ENCODE results near the gene SHF.

The SHF gene

DNA sequence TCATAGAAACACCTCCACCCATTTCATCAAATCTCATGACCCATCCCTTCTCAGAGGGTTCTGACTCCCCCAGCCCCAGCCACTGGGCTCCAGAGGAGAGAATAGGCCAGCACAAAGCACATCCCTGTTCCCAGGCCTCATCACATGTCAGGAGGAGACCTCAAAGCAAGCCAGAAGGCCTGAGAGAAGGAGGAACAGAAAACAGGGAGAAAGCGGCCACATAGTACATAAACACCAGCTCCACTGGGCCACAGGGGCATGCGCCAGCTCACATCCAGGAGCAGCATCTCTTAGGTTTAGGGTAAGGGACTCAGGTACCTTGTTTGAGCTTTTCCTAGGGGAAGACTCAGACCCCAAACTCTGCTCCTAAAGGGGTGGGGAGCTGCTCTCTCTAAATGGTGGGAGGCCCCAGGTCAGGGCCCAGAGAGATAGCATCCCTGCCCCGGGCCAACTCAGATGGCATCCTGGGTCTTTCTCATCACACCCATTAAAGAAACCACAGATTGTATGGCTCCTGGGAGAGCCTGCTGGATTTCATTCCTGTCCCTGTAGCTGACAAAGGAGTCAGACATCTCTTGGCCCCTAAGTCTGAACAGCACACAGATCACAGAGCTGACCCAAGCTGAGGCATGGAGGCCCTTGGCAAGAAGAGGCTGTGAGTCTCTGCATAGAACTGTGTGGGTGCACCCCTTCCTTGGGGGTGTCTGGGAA is 2.5 kb downstream of the SHF start:
- H3K9me3 Mint-ChIP-seq, result no peaks in the 10 kb centered on the region

DNA sequence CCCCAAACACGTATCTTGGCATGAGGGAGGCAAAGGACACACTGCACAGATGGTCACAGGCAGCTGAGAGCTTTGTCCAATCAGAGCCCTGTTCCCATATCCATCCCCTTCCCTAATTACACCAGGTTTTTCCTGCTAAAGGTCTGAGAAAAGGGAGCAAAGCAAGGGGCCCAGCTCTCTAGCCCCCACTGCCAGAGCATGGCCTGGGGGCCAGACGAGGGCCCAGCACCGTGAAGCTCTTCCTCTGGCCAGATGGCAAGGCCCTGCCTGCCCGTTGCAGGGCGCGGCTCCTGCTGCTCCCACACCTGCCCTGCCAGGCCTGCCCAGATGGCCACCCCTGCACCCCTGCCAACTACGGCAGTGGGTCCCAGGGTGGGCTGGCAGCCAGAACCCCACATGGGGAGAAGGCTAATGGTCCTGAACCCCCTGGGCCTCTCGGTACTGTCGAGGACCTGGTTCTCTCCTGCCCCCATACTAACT is 3.2 kb downstream of the SHF start:
- no peak overlapping the region for H3K27ac Mint-ChIP-seq
- no peak for DNase-seq (ENCODE audit: low spot score)
- H3K9me3 Mint-ChIP-seq, result no peaks in the 10 kb centered on the region
- peaks cover 8% of the 10 kb centered on the region for H3K27me3 Mint-ChIP-seq (ENCODE audit: low read depth)
- H3K4me1 Mint-ChIP-seq (ENCODE audit: low read depth), result peaks cover 18% of the 10 kb centered on the region
- H3K36me3 Mint-ChIP-seq (ENCODE audit: low read depth), result no peaks in the 10 kb centered on the region
- no peak overlapping the region for H3K4me3 Mint-ChIP-seq

More for the DNA sequence above, 2.5 kb downstream of the SHF start:
- no peak overlapping the region for H3K4me3 Mint-ChIP-seq
- no peak for DNase-seq (ENCODE audit: low spot score)
- H3K27me3 Mint-ChIP-seq (ENCODE audit: low read depth), result peaks cover 10% of the 10 kb centered on the region
- H3K27ac Mint-ChIP-seq, result no peak overlapping the region
- H3K4me1 Mint-ChIP-seq (ENCODE audit: low read depth), result peaks cover 14% of the 10 kb centered on the region
- H3K36me3 Mint-ChIP-seq (ENCODE audit: low read depth), result no peaks in the 10 kb centered on the region

DNA sequence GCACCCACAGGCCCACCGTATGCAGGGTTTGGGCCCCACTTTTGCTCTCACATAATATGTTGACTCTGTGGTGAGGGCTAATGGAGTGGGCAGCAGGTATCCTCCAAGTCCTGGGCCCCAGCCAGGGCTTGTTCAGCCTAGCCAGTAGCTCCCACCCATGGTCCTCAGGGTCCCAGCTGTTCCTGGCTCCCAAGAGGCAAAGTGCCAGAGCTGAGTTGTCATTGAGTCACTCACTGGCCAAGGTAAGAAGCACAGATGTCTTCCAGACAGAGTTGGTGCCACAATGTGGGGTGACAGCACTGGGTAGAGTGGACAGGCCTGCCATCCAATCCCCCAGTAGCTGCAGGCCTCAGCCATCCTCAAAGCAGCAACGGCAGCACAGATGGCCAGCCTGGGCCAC is 4.3 kb downstream of the SHF start:
- no peak overlapping the region for H3K4me3 Mint-ChIP-seq
- H3K27ac Mint-ChIP-seq, result no peak overlapping the region
- no peaks in the 10 kb centered on the region for H3K36me3 Mint-ChIP-seq (ENCODE audit: low read depth)
- no peaks in the 10 kb centered on the region for H3K9me3 Mint-ChIP-seq
- H3K4me1 Mint-ChIP-seq (ENCODE audit: low read depth), result peaks cover 17% of the 10 kb centered on the region
- H3K27me3 Mint-ChIP-seq (ENCODE audit: low read depth), result peaks cover 7% of the 10 kb centered on the region
- DNase-seq (ENCODE audit: low spot score), result no peak

DNA sequence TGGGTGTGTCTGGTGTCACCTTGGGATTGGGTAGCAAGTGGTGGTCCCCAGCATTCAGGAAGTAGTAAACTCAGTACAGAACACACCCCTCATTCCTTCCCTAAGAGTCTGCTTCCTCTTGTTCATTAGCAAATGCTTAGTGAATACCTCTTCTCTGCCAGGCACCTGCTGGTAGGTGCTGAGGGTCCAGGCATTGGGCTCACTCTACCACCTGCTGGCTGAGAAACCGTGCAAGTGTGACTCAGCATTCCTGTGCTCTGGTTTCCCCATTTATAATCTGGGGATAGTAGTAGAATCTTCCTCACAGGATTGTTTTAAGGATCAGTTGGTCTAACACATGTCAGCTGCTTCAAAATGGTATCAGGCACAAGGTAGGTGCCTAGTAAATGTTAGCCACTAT is 4.8 kb downstream of the SHF start:
- no peak for DNase-seq (ENCODE audit: low spot score)
- Mint-ChIP-seq H3K4me3 (no peak overlapping the region), H3K27me3 (ENCODE audit: low read depth) (peaks cover 4% of the 10 kb centered on the region), H3K4me1 (ENCODE audit: low read depth) (peaks cover 14% of the 10 kb centered on the region), H3K27ac (no peak overlapping the region), H3K9me3 (no peaks in the 10 kb centered on the region), H3K36me3 (ENCODE audit: low read depth) (no peaks in the 10 kb centered on the region)

DNA sequence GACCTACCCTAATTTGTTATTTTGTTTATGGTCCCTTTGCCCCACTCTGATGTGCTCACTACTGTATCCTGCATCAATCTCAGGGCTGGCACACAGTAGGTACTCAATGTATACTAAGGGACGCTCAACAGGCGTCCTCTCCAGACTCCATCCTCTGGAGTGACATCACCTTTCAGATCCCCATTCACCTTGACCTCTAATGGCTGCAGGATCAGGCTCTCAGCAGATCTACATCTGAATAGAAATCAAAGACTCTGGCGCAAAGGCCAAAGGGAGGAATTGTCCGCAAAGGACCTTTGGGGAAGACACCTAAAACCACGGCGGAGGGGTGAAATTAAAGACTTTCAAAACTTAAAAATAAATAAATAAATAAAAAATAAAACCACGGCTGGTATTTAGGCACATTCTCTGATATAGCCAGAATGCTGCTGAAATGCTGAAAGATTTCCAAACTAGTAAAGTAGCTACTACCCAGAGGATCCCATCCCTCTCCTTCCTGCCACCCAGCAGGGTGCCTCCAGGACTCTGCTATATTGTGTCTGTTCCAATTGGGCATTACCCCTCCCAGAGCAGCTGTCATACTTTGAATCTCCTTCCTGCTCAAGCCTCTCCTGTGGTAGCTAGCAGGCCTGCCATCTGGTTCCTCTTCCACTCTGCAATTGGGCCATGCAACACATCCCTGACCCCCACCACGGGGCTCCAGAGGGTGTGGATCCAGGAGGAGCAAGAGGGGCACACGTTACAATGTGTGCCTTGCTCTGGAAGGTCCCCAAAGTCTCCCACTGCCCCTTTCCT is 6.1 kb downstream of the SHF start:
- no peak overlapping the region for H3K4me3 Mint-ChIP-seq
- H3K27me3 Mint-ChIP-seq (ENCODE audit: low read depth), result peaks cover under 1% of the 10 kb centered on the region
- H3K36me3 Mint-ChIP-seq (ENCODE audit: low read depth), result no peaks in the 10 kb centered on the region
- H3K27ac Mint-ChIP-seq, result no peak overlapping the region
- H3K9me3 Mint-ChIP-seq, result no peaks in the 10 kb centered on the region
- DNase-seq (ENCODE audit: low spot score), result no peak
- peaks cover 11% of the 10 kb centered on the region for H3K4me1 Mint-ChIP-seq (ENCODE audit: low read depth)

DNA sequence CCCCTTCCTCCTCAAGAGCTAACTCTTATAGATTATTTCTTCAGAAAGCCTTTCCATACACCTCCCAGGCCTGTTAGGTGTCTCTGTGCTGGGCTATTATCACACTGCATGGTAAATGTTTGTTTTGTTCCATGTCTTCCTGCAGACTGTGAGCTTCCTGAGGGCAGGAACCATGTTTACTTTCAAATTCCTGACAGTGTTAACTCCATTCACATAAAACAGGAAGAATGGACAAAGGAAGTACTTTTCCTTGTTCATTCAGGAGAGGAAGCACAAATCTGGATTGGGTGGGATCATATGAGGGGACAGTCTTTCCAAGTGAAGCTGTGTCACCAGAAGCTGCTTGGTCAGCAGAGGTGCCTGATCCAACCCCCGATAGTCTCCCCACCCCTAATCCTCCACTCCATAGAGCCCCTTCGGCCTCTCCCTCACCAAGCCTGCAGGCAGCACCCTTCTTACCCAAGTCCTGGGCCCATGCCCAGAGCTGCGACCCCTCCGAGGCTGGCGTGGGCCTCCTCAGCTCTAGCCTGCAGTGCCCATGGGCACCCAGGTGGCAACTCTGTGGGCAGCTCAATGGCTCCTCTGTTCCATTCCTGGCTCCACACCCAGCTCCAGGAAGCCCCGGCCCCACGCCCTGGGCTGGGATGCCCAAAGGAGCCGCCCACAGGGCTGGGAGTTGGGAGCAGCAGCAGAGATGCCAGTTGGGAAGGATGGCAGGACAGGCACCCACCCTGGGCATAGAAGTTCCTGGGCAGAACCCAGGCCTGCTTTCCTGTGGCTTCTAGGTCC is 6.9 kb downstream of the SHF start:
- H3K4me1 Mint-ChIP-seq (ENCODE audit: low read depth), result peaks cover 11% of the 10 kb centered on the region
- H3K9me3 Mint-ChIP-seq, result no peaks in the 10 kb centered on the region
- H3K36me3 Mint-ChIP-seq (ENCODE audit: low read depth), result no peaks in the 10 kb centered on the region
- H3K4me3 Mint-ChIP-seq, result no peak overlapping the region
- no peaks in the 10 kb centered on the region for H3K27me3 Mint-ChIP-seq (ENCODE audit: low read depth)
- no peak overlapping the region for H3K27ac Mint-ChIP-seq
- no peak for DNase-seq (ENCODE audit: low spot score)

DNA sequence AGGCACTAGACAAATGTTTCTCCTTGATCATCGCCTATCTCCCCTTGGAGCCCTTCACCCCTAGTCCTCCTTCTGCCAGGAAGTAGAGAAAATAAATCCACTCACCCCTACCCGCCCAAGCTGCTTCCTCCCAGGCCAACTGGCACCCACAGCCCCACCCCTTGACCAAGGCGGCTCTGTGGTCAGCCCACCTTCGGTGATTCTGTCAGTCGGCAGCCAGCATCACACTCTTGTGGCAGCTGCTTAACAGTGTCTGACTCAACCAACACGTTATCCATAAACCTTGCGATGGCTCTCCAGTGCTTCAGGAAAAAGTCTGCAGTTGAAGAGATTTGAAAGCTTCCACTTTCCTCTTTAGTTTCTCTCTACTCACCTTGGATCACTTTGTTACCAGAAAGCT is 7.6 kb downstream of the SHF start:
- Mint-ChIP-seq H3K36me3 (ENCODE audit: low read depth) (no peaks in the 10 kb centered on the region), H3K4me1 (ENCODE audit: low read depth) (peaks cover 11% of the 10 kb centered on the region), H3K27ac (peak overlapping the region; percentile 39), H3K9me3 (no peaks in the 10 kb centered on the region), H3K4me3 (no peak overlapping the region), H3K27me3 (ENCODE audit: low read depth) (no peaks in the 10 kb centered on the region)
- DNase-seq (ENCODE audit: low spot score), result peak; percentile 33

DNA sequence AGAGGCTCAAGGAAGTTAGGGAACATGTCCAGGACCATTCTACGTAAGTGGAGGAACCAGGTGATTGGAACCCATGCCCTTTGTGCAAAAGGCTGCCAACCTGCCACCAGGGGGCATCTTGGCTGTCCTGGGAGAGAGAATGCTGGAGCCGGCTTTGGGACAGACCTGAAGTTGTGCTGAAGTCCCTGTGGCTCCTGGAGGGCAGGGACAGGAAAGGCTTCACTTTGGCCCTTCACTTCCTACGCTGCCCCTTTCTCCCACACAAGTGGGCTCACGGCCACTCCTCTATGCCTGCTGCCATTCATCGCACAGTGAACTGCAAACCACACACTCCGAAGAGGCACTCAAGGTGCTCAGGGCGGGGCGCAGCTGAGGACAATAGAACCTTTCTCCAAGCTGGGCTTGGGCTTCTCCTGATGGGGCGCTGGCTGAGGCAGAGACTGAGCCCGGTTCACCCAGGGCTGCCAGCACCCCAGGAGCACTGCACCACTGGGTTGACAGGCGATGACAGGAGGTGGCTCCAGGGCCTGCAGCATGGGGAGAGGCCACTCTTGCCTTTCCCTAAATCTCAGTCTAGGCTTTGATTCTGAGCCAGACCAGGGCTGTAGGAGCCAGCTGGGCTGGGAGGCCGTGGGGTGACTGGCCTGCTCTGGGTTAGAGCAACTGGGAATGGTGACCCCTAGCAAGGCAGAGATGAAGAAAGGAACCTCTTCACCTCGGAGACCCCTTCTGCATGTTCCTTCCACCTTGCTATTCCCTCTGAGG is 8.4 kb downstream of the SHF start:
- H3K4me1 Mint-ChIP-seq (ENCODE audit: low read depth), result peaks cover 11% of the 10 kb centered on the region
- H3K27ac Mint-ChIP-seq, result no peak overlapping the region
- no peak for DNase-seq (ENCODE audit: low spot score)
- H3K4me3 Mint-ChIP-seq, result no peak overlapping the region
- no peaks in the 10 kb centered on the region for H3K36me3 Mint-ChIP-seq (ENCODE audit: low read depth)
- no peaks in the 10 kb centered on the region for H3K27me3 Mint-ChIP-seq (ENCODE audit: low read depth)
- no peaks in the 10 kb centered on the region for H3K9me3 Mint-ChIP-seq

DNA sequence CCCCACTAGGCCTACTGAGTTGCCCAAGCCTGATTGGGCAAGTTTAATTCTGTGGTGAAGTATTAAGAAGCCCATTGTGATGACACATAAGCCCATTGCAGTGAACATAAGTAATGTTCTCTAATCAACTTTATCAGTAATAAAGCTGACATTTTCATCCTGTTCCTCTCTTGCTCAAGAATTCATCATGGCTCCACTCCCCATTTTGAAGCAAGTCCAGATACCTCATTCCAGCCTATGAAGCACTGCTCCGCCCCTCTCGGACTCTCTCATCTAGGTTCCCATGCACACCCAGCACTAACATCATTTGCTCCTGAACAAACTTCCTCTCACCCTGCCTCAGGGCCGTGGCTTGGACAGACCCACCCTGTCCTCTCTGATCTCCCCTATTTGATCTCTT is 10.5 kb downstream of the SHF start:
- Mint-ChIP-seq H3K4me1 (ENCODE audit: low read depth) (peaks cover 11% of the 10 kb centered on the region), H3K9me3 (no peaks in the 10 kb centered on the region), H3K27ac (no peak overlapping the region), H3K27me3 (ENCODE audit: low read depth) (no peaks in the 10 kb centered on the region), H3K36me3 (ENCODE audit: low read depth) (no peaks in the 10 kb centered on the region), H3K4me3 (no peak overlapping the region)
- DNase-seq (ENCODE audit: low spot score), result no peak

DNA sequence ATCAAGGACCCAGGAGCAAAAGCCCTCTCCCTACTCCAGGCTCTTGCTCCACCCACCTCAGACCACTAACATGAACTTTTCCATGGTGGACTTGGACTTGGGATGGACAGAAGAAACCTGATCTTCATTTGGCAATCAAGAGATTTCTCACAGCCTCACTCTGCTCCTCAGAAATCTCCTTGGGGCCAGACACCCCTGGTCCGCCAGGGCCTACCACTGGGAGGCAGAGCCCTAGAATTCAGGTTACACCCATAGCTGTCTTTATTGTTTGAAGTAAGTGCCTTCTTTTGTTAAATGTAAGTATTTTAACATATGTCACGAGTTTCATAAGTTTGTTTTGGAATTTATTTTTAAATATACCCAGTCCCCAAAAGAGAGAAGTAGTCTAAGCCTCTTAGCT is 13.2 kb downstream of the SHF start:
- Mint-ChIP-seq H3K36me3 (ENCODE audit: low read depth) (no peaks in the 10 kb centered on the region), H3K4me1 (ENCODE audit: low read depth) (no peaks in the 10 kb centered on the region), H3K9me3 (no peaks in the 10 kb centered on the region), H3K4me3 (no peak overlapping the region), H3K27me3 (ENCODE audit: low read depth) (no peaks in the 10 kb centered on the region), H3K27ac (no peak overlapping the region)
- DNase-seq (ENCODE audit: low spot score), result no peak

DNA sequence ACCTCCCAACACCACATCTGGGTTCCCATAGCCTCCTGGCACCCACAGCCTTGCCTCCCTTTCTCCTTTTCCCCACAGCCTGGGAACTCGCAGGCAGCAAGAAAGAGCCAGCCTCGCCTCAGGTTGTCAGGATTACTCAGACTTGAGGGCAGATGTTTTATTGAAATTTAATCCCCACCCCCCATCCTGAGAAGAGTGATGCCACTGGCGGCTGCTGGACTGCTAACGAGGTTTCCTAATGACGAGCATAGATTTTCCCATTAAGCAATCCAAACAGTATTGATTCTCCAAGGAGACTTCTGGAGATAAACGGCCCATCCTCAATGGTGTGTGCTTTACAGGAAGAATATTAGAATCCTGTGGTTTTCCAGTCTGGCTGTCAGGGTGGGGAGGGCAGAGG is 13.7 kb downstream of the SHF start:
- DNase-seq (ENCODE audit: low spot score), result no peak
- H3K4me3 Mint-ChIP-seq, result no peak overlapping the region
- no peaks in the 10 kb centered on the region for H3K36me3 Mint-ChIP-seq (ENCODE audit: low read depth)
- H3K4me1 Mint-ChIP-seq (ENCODE audit: low read depth), result no peaks in the 10 kb centered on the region
- H3K9me3 Mint-ChIP-seq, result no peaks in the 10 kb centered on the region
- no peak overlapping the region for H3K27ac Mint-ChIP-seq
- H3K27me3 Mint-ChIP-seq (ENCODE audit: low read depth), result no peaks in the 10 kb centered on the region

DNA sequence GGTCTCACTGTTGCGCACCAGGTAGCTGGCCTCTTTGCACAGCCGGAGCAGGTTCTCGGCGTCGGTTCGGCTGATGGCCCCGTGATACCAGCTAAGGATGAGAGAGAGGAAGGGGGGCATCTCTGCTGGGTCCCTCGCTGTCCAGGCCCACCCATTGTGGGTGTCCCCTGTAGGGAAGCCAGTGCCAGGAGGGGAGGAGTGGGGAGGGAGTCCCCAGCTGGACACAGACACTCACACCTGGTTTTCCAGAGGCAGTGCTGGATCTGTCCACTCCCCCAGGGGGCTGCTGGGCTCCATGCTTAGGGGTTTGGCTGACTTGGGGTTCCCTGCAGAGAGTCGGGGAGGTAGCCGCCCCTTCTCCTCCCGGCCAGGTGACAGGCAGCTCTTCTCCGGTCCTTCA is 15.9 kb downstream of the SHF start:
- Mint-ChIP-seq H3K36me3 (ENCODE audit: low read depth) (no peaks in the 10 kb centered on the region), H3K4me1 (ENCODE audit: low read depth) (peaks cover 3% of the 10 kb centered on the region), H3K27ac (no peak overlapping the region), H3K9me3 (no peaks in the 10 kb centered on the region), H3K27me3 (ENCODE audit: low read depth) (no peaks in the 10 kb centered on the region), H3K4me3 (no peak overlapping the region)
- no peak for DNase-seq (ENCODE audit: low spot score)

DNA sequence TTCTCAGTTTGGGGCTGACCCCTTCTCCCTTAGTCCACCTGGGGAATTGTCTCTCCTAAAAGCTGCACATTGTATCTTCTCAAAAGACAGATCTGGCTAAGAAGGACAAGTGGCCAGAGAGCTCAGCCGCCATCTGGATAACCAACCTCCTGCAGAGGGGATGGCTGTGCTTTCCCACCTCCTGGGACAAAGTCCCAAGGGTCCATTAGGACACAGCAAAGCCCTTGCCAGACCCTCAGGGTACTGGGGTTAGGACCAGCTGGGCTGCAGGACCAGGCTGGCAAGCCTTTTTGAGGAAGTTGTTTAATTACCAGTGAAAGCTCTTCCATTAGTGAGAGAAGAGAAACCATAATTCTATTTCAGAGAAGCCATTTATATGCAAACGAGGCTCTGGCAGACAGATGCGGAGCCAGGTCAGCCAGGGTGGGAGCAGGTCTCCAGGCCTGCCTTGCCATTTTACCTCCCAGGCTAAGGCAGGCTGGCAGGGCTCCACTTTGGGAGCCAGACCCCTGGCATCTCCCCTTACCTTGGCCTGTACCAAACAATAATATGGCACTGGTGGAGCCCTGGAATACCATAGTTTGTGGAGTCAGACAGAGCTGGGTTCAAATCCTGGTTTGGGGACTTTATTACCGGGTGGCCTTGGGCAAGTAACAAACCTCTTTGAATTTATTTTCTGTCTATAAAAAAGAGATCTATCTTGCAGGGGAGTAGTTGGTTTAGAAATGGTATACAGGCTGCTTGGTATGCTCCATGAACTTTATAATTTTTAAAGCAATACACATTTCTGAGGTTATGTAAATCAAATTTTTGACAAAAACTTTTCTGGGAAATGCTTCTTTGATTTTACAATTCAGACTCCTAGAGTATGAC is 17.9 kb downstream of the SHF start:
- Mint-ChIP-seq H3K27me3 (ENCODE audit: low read depth) (no peaks in the 10 kb centered on the region), H3K36me3 (ENCODE audit: low read depth) (peaks cover 2% of the 10 kb centered on the region), H3K4me1 (ENCODE audit: low read depth) (peaks cover 9% of the 10 kb centered on the region), H3K27ac (no peak overlapping the region), H3K4me3 (no peak overlapping the region), H3K9me3 (no peaks in the 10 kb centered on the region)
- no peak for DNase-seq (ENCODE audit: low spot score)

Measured in T-helper 2 cell treated with Interferon-gamma antibody and Interleukin-4, amounts not matched to agents 5 μg/mL and 100 μg/mL, for 36 hours (primary cell).